ENCODE measurements around the gene BTNL9. TPM values are rescaled to one million over a fixed set of nuclear protein-coding genes. Genes with fewer than 3 reads are reported as not detected.
"Not testable (repeated sequence)": the region's sequence is repeated elsewhere in the genome, so short reads cannot be mapped to it uniquely, and the experiment has no call there.

The BTNL9 gene
- total and polyA plus RNA-seq, 11 donors: 28.6 to 88.2 (median 34.9) TPM

- Histone ChIP-seq H3K27me3 (peaks cover 0 to 5% (median 0%) of the 10 kb centered on the region in 9 donors), H3K9me3 (peaks cover 0 to 17% (median 2%) of the 10 kb centered on the region in 12 donors), H3K4me1 (no peaks in the 10 kb centered on the region), H3K36me3 (no peaks in the 10 kb centered on the region), H3K4me3 (no peak overlapping the region), H3K27ac (no peak overlapping the region)
- TF ChIP-seq, protein P1, sequence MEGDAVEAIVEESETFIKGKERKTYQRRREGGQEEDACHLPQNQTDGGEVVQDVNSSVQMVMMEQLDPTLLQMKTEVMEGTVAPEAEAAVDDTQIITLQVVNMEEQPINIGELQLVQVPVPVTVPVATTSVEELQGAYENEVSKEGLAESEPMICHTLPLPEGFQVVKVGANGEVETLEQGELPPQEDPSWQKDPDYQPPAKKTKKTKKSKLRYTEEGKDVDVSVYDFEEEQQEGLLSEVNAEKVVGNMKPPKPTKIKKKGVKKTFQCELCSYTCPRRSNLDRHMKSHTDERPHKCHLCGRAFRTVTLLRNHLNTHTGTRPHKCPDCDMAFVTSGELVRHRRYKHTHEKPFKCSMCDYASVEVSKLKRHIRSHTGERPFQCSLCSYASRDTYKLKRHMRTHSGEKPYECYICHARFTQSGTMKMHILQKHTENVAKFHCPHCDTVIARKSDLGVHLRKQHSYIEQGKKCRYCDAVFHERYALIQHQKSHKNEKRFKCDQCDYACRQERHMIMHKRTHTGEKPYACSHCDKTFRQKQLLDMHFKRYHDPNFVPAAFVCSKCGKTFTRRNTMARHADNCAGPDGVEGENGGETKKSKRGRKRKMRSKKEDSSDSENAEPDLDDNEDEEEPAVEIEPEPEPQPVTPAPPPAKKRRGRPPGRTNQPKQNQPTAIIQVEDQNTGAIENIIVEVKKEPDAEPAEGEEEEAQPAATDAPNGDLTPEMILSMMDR (IDR thresholded peaks at IDR 0.05): no peak
- TF ChIP-seq POLR2A (IDR thresholded peaks at IDR 0.05): no peak
- DNase-seq (no peak), ATAC-seq (no peak)
- intact Hi-C loops (cut with DNase I): loop anchor here in 2 of 10 donors (5.0 kb wide), 1 partner anchor 61 kb away; no protein-coding TSS in a partner anchor
- 77 to 85% (median 78%) methylated on average over 3 to 6 of the region's 6 CpGs for WGBS, 4 donors
These were observed 31.9 kb upstream of the BTNL9 start for GRCh38 chr5:181008136-181008535.

GRCh38 chr5:181010018-181010417 lies 30.0 kb upstream of the BTNL9 start:
- H3K27me3 ChIP-seq; ATAC-seq; intact Hi-C loops (cut with DNase I); H3K4me1 ChIP-seq; H3K4me3 ChIP-seq; H3K27ac ChIP-seq; H3K36me3 ChIP-seq; DNase-seq: not testable (repeated sequence)
- H3K9me3 ChIP-seq: peaks cover 0 to 17% (median 2%) of the 10 kb centered on the region in 12 donors
- 90 to 94% (median 92%) methylated on average over 4 of the region's 4 CpGs for WGBS, 4 donors

GRCh38 chr5:181014654-181015053 lies 25.4 kb upstream of the BTNL9 start:
- H3K27me3 ChIP-seq; H3K4me3 ChIP-seq; DNase-seq; H3K27ac ChIP-seq; intact Hi-C loops (cut with DNase I); ATAC-seq; H3K36me3 ChIP-seq; H3K4me1 ChIP-seq: not testable (repeated sequence)
- H3K9me3 ChIP-seq: peaks cover 0 to 16% (median 2%) of the 10 kb centered on the region in 12 donors

- 85 to 92% (median 90%) methylated on average over 3 of the region's 3 CpGs for WGBS, 4 donors
- intact Hi-C loops (cut with DNase I); H3K27ac ChIP-seq; H3K4me1 ChIP-seq; H3K36me3 ChIP-seq; ATAC-seq; H3K27me3 ChIP-seq; DNase-seq; H3K4me3 ChIP-seq: not testable (repeated sequence)
- H3K9me3 ChIP-seq: peaks cover 0 to 17% (median 10%) of the 10 kb centered on the region in 12 donors
These were observed 22.6 kb upstream of the BTNL9 start for GRCh38 chr5:181017448-181017847.

DNA sequence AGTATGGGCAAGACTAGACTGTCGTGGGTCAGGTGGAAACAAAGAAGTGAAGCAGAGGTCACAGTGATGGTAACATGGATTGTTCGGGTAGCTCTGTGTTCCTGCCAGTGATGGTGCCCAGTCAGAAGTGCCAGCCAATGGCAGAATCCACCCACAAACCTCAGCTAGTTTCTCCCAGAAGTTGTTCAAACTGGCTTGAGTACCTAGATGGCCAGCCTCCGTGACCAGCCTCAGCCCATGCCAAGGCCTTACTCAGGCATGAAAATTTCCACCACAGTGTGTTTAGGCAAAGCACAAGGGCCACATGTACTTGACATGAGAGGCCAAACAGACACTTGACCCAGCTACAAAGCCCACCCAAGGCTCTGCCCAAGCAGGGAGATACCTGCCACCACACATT lies 19.4 kb upstream of the BTNL9 start:
- intact Hi-C loops (cut with DNase I): no loop called here
- no peak for TF ChIP-seq POLR2A (IDR thresholded peaks at IDR 0.05)
- TF ChIP-seq, protein P1 (IDR thresholded peaks at IDR 0.05): no peak
- no peak overlapping the region for H3K27ac ChIP-seq
- H3K4me1 ChIP-seq: no peaks in the 10 kb centered on the region
- WGBS, 4 donors: 86 to 91% (median 87%) methylated on average over 1 to 3 of the region's 3 CpGs
- DNase-seq (no peak), ATAC-seq (no peak)
- peaks cover 0 to 3% (median 0%) of the 10 kb centered on the region in 9 donors for H3K27me3 ChIP-seq
- H3K36me3 ChIP-seq: no peaks in the 10 kb centered on the region
- no peak overlapping the region for H3K4me3 ChIP-seq
- H3K9me3 ChIP-seq: peaks cover 0 to 35% (median 19%) of the 10 kb centered on the region in 12 donors

Measured in heart left ventricle (tissue), 16 donors.